ENCODE measurements around the gene CAPN10.

The CAPN10 gene

GRCh38 chr2:240563951-240564560 is 22.5 kb upstream of the CAPN10 start:
- no peak for DNase-seq (ENCODE audit: low spot score)

- DNase-seq (ENCODE audit: low spot score) = no peak
Measured at GRCh38 chr2:240564561-240565332, 21.8 kb upstream of the CAPN10 start.

GRCh38 chr2:240565333-240566202 is 21.0 kb upstream of the CAPN10 start:
- DNase-seq (ENCODE audit: low spot score) = peak; percentile 51

GRCh38 chr2:240566203-240567136 is 20.1 kb upstream of the CAPN10 start:
- DNase-seq (ENCODE audit: low spot score) = peak; percentile 93

GRCh38 chr2:240567137-240567871 is 19.2 kb upstream of the CAPN10 start:
- no peak for DNase-seq (ENCODE audit: low spot score)

GRCh38 chr2:240567872-240568677 is 18.5 kb upstream of the CAPN10 start, which contains the start of gene RNPEPL1:
RNPEPL1 (plus strand) TSS chr2:240568484; CDS start chr2:240568587, 103 bp downstream.
- DNase-seq (ENCODE audit: low spot score) = peak; percentile 82

GRCh38 chr2:240568678-240569522 is 17.6 kb upstream of the CAPN10 start:
- peak; percentile 77 for DNase-seq (ENCODE audit: low spot score)

GRCh38 chr2:240569523-240569997 is 17.0 kb upstream of the CAPN10 start:
- no peak for DNase-seq (ENCODE audit: low spot score)

GRCh38 chr2:240569998-240570530 is 16.5 kb upstream of the CAPN10 start:
- no peak for DNase-seq (ENCODE audit: low spot score)

GRCh38 chr2:240570531-240571313 is 15.8 kb upstream of the CAPN10 start:
- no peak for DNase-seq (ENCODE audit: low spot score)

- DNase-seq (ENCODE audit: low spot score) = no peak
Measured at GRCh38 chr2:240571314-240571973, 15.1 kb upstream of the CAPN10 start.

GRCh38 chr2:240572141-240573031 is 14.1 kb upstream of the CAPN10 start:
- no peak for DNase-seq (ENCODE audit: low spot score)

GRCh38 chr2:240573071-240573515 is 13.4 kb upstream of the CAPN10 start:
- DNase-seq (ENCODE audit: low spot score) = no peak

GRCh38 chr2:240573516-240574385 is 12.8 kb upstream of the CAPN10 start:
- no peak for DNase-seq (ENCODE audit: low spot score)
